Stimulated activated CD8-positive, alpha-beta memory T cell treated with anti-CD3 and anti-CD28 coated beads, Interleukin-7, amount 100 ng/mL, for 4 hours (primary cell): ENCODE data around the gene UBAP1L.

ENCODE experiments used
- DNase-seq, 2 donors: peaks; one replicate each; pipeline ENCODE4 v3.0.0-alpha.2; 2020; ENCODE audit warnings: low read depth in 2 of 2

Gene UBAP1L

GRCh38 chr15:65066635-65067316 lies 48.2 kb downstream of the UBAP1L start:
- DNase-seq = no peak

GRCh38 chr15:65066001-65066634 lies 48.9 kb downstream of the UBAP1L start:
- DNase-seq = no peak

GRCh38 chr15:65062726-65063125 lies 52.3 kb downstream of the UBAP1L start:
- no peak for DNase-seq

- no peak for DNase-seq
These were observed 52.9 kb downstream of the UBAP1L start for GRCh38 chr15:65062061-65062460.

GRCh38 chr15:65060641-65061397 lies 54.2 kb downstream of the UBAP1L start:
- DNase-seq = no peak

GRCh38 chr15:65059931-65060596 lies 54.9 kb downstream of the UBAP1L start:
- no peak for DNase-seq

GRCh38 chr15:65059369-65059750 lies 55.6 kb downstream of the UBAP1L start:
- DNase-seq = no peak

GRCh38 chr15:65058394-65059368 lies 56.3 kb downstream of the UBAP1L start:
- DNase-seq = no peak

GRCh38 chr15:65057549-65057940 lies 57.5 kb downstream of the UBAP1L start:
- no peak for DNase-seq

GRCh38 chr15:65056868-65057548 lies 58.0 kb downstream of the UBAP1L start:
- no peak for DNase-seq

- DNase-seq = no peak
These were observed 58.9 kb downstream of the UBAP1L start for GRCh38 chr15:65056106-65056505.

- DNase-seq = no peak
These were observed 59.7 kb downstream of the UBAP1L start for GRCh38 chr15:65055201-65055870.

GRCh38 chr15:65054333-65055200 lies 60.4 kb downstream of the UBAP1L start:
- peak; percentile 12 to 23 for DNase-seq

- no peak for DNase-seq
These were observed 62.0 kb downstream of the UBAP1L start for GRCh38 chr15:65052956-65053355.

- DNase-seq = no peak
These were observed 63.7 kb downstream of the UBAP1L start for GRCh38 chr15:65051266-65051665.

GRCh38 chr15:65050270-65050669 lies 64.7 kb downstream of the UBAP1L start:
- DNase-seq = no peak

GRCh38 chr15:65049418-65049840 lies 65.6 kb downstream of the UBAP1L start:
- DNase-seq = peak; percentile 82 to 86

- no peak for DNase-seq
These were observed 66.8 kb downstream of the UBAP1L start for GRCh38 chr15:65048241-65048640.
